HEK293 (cell line): ENCODE results near the gene AFF3.

ENCODE experiments used
- TRIM28 ChIP-seq: IDR thresholded peaks from 2 replicates; pipeline ENCODE4 v1.6.1; 2011; ENCODE audit warnings: low read length, control low read depth, borderline replicate concordance
- ZNF184 ChIP-seq: fragments of 450-650 bp; IDR thresholded peaks from 2 replicates; pipeline ENCODE4 v1.5.1; 2018; ENCODE audit warnings: missing biosample characterization, mild to moderate bottlenecking, missing genetic modification characterization
- ZNF660 ChIP-seq: fragments of 450-650 bp; IDR thresholded peaks from 2 replicates; pipeline ENCODE4 v1.5.1; 2018; ENCODE audit warnings: missing biosample characterization, mild to moderate bottlenecking, missing genetic modification characterization
- ZNF664 ChIP-seq: fragments of 450-650 bp; formaldehyde crosslinking; IDR thresholded peaks from 2 replicates; pipeline ENCODE4 v1.5.1; 2016; ENCODE audit warnings: missing biosample characterization, missing genetic modification characterization
- TF ChIP-seq, protein P1 (sequence below): fragments of 450-650 bp; formaldehyde crosslinking; IDR thresholded peaks from 2 replicates; pipeline ENCODE4 v1.5.1; 2016; ENCODE audit warnings: missing biosample characterization, missing genetic modification characterization, low read depth
- TF ChIP-seq, protein P2 (sequence below): fragments of 450-650 bp; formaldehyde crosslinking; IDR thresholded peaks from 2 replicates; pipeline ENCODE4 v1.5.1; 2016; ENCODE audit warnings: missing biosample characterization, missing genetic modification characterization
- TF ChIP-seq, protein P3 (sequence below): IDR thresholded peaks from 2 replicates; pipeline ENCODE4 v1.6.1; 2011; ENCODE audit warnings: mild to moderate bottlenecking, low read depth, low read length, borderline replicate concordance
- TF ChIP-seq, protein P4 (sequence below): fragments of 450-650 bp; formaldehyde crosslinking; IDR thresholded peaks from 2 replicates; pipeline ENCODE4 v1.5.1; 2017; ENCODE audit warnings: missing biosample characterization, mild to moderate bottlenecking, missing genetic modification characterization, moderate library complexity
- TF ChIP-seq, protein P5 (sequence below): fragments of 450-650 bp; formaldehyde crosslinking; IDR thresholded peaks from 2 replicates; pipeline ENCODE4 v1.5.1; 2017; ENCODE audit warnings: missing biosample characterization, missing genetic modification characterization

DNA sequence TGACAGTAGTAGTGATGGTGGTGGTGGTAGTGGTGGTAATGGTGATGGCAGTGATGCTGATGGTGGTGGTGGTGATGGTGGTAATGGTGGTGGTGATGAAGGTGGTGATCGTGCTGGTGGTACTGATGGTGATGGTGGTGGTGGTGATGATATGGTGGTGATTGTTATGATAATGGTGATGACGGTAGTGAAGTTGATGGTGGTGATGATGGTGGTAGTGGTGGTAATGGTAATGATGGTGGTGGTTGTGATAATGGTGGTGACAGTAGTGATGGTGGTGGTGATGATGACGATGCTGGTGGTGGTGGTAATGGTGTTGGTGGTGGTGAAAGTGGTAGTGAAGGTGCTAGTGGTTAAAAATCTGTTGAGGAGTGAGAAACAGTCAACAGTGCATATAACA lies 125.6 kb downstream of the AFF3 start:
- TF ChIP-seq, protein P1, sequence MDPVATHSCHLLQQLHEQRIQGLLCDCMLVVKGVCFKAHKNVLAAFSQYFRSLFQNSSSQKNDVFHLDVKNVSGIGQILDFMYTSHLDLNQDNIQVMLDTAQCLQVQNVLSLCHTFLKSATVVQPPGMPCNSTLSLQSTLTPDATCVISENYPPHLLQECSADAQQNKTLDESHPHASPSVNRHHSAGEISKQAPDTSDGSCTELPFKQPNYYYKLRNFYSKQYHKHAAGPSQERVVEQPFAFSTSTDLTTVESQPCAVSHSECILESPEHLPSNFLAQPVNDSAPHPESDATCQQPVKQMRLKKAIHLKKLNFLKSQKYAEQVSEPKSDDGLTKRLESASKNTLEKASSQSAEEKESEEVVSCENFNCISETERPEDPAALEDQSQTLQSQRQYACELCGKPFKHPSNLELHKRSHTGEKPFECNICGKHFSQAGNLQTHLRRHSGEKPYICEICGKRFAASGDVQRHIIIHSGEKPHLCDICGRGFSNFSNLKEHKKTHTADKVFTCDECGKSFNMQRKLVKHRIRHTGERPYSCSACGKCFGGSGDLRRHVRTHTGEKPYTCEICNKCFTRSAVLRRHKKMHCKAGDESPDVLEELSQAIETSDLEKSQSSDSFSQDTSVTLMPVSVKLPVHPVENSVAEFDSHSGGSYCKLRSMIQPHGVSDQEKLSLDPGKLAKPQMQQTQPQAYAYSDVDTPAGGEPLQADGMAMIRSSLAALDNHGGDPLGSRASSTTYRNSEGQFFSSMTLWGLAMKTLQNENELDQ (tag by site-specific recombination): no peak
- TF ChIP-seq, protein P2, sequence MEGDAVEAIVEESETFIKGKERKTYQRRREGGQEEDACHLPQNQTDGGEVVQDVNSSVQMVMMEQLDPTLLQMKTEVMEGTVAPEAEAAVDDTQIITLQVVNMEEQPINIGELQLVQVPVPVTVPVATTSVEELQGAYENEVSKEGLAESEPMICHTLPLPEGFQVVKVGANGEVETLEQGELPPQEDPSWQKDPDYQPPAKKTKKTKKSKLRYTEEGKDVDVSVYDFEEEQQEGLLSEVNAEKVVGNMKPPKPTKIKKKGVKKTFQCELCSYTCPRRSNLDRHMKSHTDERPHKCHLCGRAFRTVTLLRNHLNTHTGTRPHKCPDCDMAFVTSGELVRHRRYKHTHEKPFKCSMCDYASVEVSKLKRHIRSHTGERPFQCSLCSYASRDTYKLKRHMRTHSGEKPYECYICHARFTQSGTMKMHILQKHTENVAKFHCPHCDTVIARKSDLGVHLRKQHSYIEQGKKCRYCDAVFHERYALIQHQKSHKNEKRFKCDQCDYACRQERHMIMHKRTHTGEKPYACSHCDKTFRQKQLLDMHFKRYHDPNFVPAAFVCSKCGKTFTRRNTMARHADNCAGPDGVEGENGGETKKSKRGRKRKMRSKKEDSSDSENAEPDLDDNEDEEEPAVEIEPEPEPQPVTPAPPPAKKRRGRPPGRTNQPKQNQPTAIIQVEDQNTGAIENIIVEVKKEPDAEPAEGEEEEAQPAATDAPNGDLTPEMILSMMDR (tag by site-specific recombination): no peak
- TF ChIP-seq ZNF184 (tag by site-specific recombination) (no peak), ZNF660 (no peak), TRIM28 (no peak), ZNF664 (no peak)
- TF ChIP-seq, protein P3, sequence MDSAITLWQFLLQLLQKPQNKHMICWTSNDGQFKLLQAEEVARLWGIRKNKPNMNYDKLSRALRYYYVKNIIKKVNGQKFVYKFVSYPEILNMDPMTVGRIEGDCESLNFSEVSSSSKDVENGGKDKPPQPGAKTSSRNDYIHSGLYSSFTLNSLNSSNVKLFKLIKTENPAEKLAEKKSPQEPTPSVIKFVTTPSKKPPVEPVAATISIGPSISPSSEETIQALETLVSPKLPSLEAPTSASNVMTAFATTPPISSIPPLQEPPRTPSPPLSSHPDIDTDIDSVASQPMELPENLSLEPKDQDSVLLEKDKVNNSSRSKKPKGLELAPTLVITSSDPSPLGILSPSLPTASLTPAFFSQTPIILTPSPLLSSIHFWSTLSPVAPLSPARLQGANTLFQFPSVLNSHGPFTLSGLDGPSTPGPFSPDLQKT: no peak
- TF ChIP-seq, protein P4, sequence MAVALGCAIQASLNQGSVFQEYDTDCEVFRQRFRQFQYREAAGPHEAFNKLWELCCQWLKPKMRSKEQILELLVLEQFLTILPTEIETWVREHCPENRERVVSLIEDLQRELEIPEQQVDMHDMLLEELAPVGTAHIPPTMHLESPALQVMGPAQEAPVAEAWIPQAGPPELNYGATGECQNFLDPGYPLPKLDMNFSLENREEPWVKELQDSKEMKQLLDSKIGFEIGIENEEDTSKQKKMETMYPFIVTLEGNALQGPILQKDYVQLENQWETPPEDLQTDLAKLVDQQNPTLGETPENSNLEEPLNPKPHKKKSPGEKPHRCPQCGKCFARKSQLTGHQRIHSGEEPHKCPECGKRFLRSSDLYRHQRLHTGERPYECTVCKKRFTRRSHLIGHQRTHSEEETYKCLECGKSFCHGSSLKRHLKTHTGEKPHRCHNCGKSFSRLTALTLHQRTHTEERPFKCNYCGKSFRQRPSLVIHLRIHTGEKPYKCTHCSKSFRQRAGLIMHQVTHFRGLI: no peak
- TF ChIP-seq, protein P5, sequence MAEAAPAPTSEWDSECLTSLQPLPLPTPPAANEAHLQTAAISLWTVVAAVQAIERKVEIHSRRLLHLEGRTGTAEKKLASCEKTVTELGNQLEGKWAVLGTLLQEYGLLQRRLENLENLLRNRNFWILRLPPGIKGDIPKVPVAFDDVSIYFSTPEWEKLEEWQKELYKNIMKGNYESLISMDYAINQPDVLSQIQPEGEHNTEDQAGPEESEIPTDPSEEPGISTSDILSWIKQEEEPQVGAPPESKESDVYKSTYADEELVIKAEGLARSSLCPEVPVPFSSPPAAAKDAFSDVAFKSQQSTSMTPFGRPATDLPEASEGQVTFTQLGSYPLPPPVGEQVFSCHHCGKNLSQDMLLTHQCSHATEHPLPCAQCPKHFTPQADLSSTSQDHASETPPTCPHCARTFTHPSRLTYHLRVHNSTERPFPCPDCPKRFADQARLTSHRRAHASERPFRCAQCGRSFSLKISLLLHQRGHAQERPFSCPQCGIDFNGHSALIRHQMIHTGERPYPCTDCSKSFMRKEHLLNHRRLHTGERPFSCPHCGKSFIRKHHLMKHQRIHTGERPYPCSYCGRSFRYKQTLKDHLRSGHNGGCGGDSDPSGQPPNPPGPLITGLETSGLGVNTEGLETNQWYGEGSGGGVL (tag by site-specific recombination): no peak
